Fibroblast of lung (primary cell): ENCODE measurements around the gene CAMK2B. TPM values are rescaled to one million over a fixed set of nuclear protein-coding genes. Genes with fewer than 3 reads are reported as not detected.

Source experiments
- DNase-seq, 2 donors: peaks; one replicate each; pipeline versions ENCODE4 v3.0.0 to v3.0.0-alpha.2; 2010; ENCODE audit warnings: low read depth in 2 of 2
- H2AFZ ChIP-seq: 2 replicates; pipeline ENCODE4 v1.5.1; 2012; ENCODE audit warnings: low read length, control low read depth, inconsistent platforms
- H3K27ac ChIP-seq: 2 replicates; pipeline ENCODE4 v1.5.1; 2011; ENCODE audit warnings: low read length, control low read depth; ENCODE audit not compliant: insufficient read depth
- H3K27me3 ChIP-seq: 2 replicates; pipeline ENCODE4 v1.5.1; 2011; ENCODE audit warnings: mild to moderate bottlenecking, low read length; ENCODE audit not compliant: control insufficient read depth, insufficient read depth
- H3K36me3 ChIP-seq: 2 replicates; pipeline ENCODE4 v1.5.1; 2011; ENCODE audit warnings: low read length; ENCODE audit not compliant: control insufficient read depth, insufficient read depth
- H3K4me1 ChIP-seq: 2 replicates; pipeline ENCODE4 v1.5.1; 2011; ENCODE audit warnings: low read length; ENCODE audit not compliant: control insufficient read depth, insufficient read depth; ENCODE audit errors: extremely low read depth
- H3K4me2 ChIP-seq: 2 replicates; pipeline ENCODE4 v1.5.1; 2011; ENCODE audit warnings: low read length, control low read depth; ENCODE audit not compliant: insufficient read depth; ENCODE audit errors: extremely low read depth
- H3K4me3 ChIP-seq, 4 experiments: fragments of 200-600 bp in 1 of 4; sonication (generic) in 1 of 4; replicated peaks in 1 of 4; 2 replicates each; pipeline ENCODE4 v1.5.1; 2011 to 2016; ENCODE audit warnings: low read length in 4 of 4, low read depth in 3 of 4, mild to moderate bottlenecking in 3 of 4, control low read depth in 2 of 4, inconsistent platforms in 1 of 4, mixed read lengths in 1 of 4; ENCODE audit not compliant: insufficient read depth in 1 of 4; ENCODE audit errors: control extremely low read depth in 1 of 4
- H3K79me2 ChIP-seq: 2 replicates; pipeline ENCODE4 v1.5.1; 2012; ENCODE audit warnings: mild to moderate bottlenecking, low read length, inconsistent platforms; ENCODE audit not compliant: control insufficient read depth, insufficient read depth
- H3K9ac ChIP-seq: 2 replicates; pipeline ENCODE4 v1.5.1; 2011; ENCODE audit warnings: mild to moderate bottlenecking, low read length, control low read depth; ENCODE audit not compliant: insufficient read depth
- H3K9me3 ChIP-seq: 2 replicates; pipeline ENCODE4 v1.5.1; 2012; ENCODE audit warnings: low read depth, low read length; ENCODE audit not compliant: control insufficient read depth, insufficient read depth
- H4K20me1 ChIP-seq: 2 replicates; pipeline ENCODE4 v1.5.1; 2011; ENCODE audit warnings: low read length; ENCODE audit not compliant: control insufficient read depth, insufficient read depth; ENCODE audit errors: extremely low read depth
- EZH2 ChIP-seq: IDR thresholded peaks from 2 replicates; pipeline ENCODE4 v1.5.1; 2012; ENCODE audit warnings: low read length, control low read depth, mild to moderate bottlenecking; ENCODE audit errors: missing control alignments
- polyA plus RNA-seq, 2 donors: library from polyadenylated mRNA; depleted of rRNA in 1 of 2; stranded (reverse) in 1 of 2; unstranded in 1 of 2; fragments of >200 nt; gene quantifications; 2 replicates each; pipeline ENCODE4 v1.2.1, GENCODE V29; 2011 to 2012; ENCODE audit warnings: missing spikeins in 1 of 2
- total RNA-seq: library from RNA; depleted of rRNA; stranded (reverse); fragments of >200 nt; gene quantifications from 2 replicates; pipeline ENCODE4 v1.2.1, GENCODE V29; 2014
- TF ChIP-seq, protein P1 (sequence below), 2 donors: IDR thresholded peaks in 1 of 2; conservative IDR thresholded peaks in 1 of 2; 1 replicate in 1 of 2; 2 replicates in 1 of 2; pipeline ENCODE4 v1.5.1; 2011 to 2012; ENCODE audit warnings: low read length in 2 of 2, control low read depth in 1 of 2, inconsistent platforms in 1 of 2, low read depth in 1 of 2, mild to moderate bottlenecking in 1 of 2

The CAMK2B gene
- total and polyA plus RNA-seq, 2 donors (not counting 1 experiment from before 2014, with no cell fraction given): 0.06 to 0.17 TPM

DNA sequence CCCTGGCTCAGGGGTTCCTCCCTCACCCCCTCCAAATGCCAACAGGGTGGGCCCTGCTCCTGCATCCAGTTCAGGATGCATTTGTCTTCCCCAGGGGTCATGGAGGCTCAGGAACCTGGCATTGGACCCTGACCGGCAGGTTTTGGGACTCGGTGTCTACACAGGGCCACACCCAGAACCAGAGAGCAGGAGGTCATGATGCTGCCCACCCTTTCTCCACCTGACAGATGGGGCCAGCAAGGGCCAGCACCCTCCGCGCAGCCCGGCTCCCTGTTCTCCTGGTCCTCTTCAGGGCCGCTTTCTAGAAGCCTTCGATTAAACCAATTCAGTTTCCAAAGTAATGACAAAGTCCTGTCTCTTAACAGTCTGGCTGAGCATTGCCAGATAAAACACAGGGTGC, 50.2 kb downstream of the CAMK2B start:
- Histone ChIP-seq H3K4me1 (no peaks in the 10 kb centered on the region), H3K4me2 (no peak overlapping the region), H3K4me3 (no peak overlapping the region), H3K27ac (no peak overlapping the region), H4K20me1 (no peaks in the 10 kb centered on the region), H3K79me2 (no peaks in the 10 kb centered on the region), H3K9ac (no peak overlapping the region), H3K36me3 (no peaks in the 10 kb centered on the region), H3K9me3 (no peaks in the 10 kb centered on the region), H2AFZ (no peak overlapping the region), H3K27me3 (peaks cover 7% of the 10 kb centered on the region)
- DNase-seq: no peak
- TF ChIP-seq, protein P1, sequence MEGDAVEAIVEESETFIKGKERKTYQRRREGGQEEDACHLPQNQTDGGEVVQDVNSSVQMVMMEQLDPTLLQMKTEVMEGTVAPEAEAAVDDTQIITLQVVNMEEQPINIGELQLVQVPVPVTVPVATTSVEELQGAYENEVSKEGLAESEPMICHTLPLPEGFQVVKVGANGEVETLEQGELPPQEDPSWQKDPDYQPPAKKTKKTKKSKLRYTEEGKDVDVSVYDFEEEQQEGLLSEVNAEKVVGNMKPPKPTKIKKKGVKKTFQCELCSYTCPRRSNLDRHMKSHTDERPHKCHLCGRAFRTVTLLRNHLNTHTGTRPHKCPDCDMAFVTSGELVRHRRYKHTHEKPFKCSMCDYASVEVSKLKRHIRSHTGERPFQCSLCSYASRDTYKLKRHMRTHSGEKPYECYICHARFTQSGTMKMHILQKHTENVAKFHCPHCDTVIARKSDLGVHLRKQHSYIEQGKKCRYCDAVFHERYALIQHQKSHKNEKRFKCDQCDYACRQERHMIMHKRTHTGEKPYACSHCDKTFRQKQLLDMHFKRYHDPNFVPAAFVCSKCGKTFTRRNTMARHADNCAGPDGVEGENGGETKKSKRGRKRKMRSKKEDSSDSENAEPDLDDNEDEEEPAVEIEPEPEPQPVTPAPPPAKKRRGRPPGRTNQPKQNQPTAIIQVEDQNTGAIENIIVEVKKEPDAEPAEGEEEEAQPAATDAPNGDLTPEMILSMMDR (conservative IDR thresholded peaks at IDR 0.05 in 1 of 2, IDR thresholded peaks at IDR 0.05 in 1 of 2; ENCODE audit: low read depth in 1 of 2, low read length in 2 of 2): no peak
- no peak for TF ChIP-seq EZH2

DNA sequence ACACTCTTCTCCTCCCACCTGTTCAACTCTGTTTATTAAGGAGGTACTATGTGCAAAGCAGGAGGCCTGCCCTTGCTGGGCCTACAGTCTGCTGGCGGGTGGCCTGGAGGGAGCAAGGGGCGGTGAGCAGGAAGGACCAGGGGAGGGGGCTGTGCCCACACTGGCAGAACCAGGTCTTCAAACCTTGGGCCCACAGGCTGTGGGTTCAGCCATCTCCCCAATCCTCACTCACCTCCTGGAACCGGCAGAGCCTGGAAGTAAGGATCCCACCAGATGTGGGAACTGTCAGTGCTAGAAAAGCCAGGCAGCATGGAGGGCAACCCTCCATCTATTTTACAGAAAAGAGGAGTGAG, 50.8 kb downstream of the CAMK2B start:
- no peak overlapping the region for H3K27ac ChIP-seq

DNA sequence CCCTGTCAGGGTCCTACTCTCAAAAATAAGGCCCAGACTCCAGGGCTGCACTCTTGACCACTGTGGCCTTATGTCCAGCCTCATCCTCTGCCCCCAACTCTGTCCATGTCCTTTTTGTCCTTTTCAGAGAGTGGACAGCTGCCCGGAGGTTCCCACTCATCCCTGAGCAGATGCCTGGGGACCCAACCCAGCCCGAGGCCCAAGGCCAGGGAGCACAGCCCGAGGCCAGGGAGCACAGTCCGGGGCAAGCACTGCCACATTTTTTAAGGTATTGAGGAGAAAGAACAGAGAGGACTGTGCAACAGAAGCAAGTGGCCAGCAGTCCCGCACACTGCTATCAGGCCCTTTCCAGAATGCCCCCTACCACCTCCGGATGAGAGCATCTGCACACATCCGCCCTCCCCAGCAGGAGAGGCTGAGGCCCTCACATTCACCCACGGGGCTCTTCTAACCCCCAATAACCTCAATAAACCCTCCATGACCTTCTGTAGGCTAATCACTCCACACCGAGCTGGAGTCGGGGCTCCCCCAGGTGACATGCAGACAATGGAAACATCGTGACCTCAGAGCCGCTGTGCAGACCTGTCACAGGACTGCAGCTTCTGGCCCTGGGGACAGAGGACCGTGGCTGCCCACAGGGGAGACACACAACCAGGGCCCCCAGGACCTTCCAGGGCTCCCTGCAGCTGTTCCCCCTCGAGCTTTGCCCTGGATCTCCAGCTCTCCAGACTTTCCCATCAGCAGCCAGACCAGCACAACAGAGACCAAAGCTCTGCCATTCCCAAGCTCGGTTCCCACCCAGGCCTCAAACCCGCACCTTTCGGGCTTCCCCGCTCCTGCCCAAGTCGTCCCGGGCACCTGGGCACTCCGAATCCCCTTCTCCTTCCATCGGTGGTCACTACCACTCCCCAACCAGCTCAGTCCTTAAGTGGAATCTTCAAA, 51.4 kb downstream of the CAMK2B start:
- Histone ChIP-seq H3K79me2 (no peaks in the 10 kb centered on the region), H4K20me1 (no peaks in the 10 kb centered on the region), H3K27ac (no peak overlapping the region), H3K36me3 (no peaks in the 10 kb centered on the region), H3K9me3 (no peaks in the 10 kb centered on the region), H3K27me3 (peaks cover 7% of the 10 kb centered on the region), H3K4me3 (no peak overlapping the region), H3K9ac (no peak overlapping the region), H3K4me1 (no peaks in the 10 kb centered on the region), H3K4me2 (no peak overlapping the region), H2AFZ (no peak overlapping the region)
- TF ChIP-seq EZH2: no peak
- TF ChIP-seq, protein P1 (conservative IDR thresholded peaks at IDR 0.05 in 1 of 2, IDR thresholded peaks at IDR 0.05 in 1 of 2; ENCODE audit: low read depth in 1 of 2, low read length in 2 of 2): no peak
- no peak for DNase-seq

More for the DNA sequence above, 50.8 kb downstream of the CAMK2B start:
- Histone ChIP-seq H3K9me3 (no peaks in the 10 kb centered on the region), H3K4me2 (no peak overlapping the region), H2AFZ (no peak overlapping the region), H4K20me1 (no peaks in the 10 kb centered on the region), H3K4me3 (no peak overlapping the region), H3K36me3 (no peaks in the 10 kb centered on the region), H3K79me2 (no peaks in the 10 kb centered on the region), H3K9ac (no peak overlapping the region), H3K27me3 (peaks cover 7% of the 10 kb centered on the region), H3K4me1 (no peaks in the 10 kb centered on the region)
- no peak for DNase-seq
- TF ChIP-seq, protein P1 (conservative IDR thresholded peaks at IDR 0.05 in 1 of 2, IDR thresholded peaks at IDR 0.05 in 1 of 2; ENCODE audit: low read depth in 1 of 2, low read length in 2 of 2): no peak
- TF ChIP-seq EZH2: no peak
